Epithelial cell of prostate (primary cell): Measurements from ENCODE around the gene WDR12.
"Not testable (repeated sequence)": the region's sequence is repeated elsewhere in the genome, so short reads cannot be mapped to it uniquely, and the experiment has no call there.

Experiments
- DNase-seq: peaks from one replicate; pipeline ENCODE4 v3.0.0-alpha.2; 2011; ENCODE audit warnings: low read depth, low spot score
- H3K27ac ChIP-seq: fragments of 450-650 bp; 2 replicates; pipeline ENCODE4 v1.5.1; 2017; ENCODE audit warnings: mild to moderate bottlenecking

The WDR12 gene

DNA sequence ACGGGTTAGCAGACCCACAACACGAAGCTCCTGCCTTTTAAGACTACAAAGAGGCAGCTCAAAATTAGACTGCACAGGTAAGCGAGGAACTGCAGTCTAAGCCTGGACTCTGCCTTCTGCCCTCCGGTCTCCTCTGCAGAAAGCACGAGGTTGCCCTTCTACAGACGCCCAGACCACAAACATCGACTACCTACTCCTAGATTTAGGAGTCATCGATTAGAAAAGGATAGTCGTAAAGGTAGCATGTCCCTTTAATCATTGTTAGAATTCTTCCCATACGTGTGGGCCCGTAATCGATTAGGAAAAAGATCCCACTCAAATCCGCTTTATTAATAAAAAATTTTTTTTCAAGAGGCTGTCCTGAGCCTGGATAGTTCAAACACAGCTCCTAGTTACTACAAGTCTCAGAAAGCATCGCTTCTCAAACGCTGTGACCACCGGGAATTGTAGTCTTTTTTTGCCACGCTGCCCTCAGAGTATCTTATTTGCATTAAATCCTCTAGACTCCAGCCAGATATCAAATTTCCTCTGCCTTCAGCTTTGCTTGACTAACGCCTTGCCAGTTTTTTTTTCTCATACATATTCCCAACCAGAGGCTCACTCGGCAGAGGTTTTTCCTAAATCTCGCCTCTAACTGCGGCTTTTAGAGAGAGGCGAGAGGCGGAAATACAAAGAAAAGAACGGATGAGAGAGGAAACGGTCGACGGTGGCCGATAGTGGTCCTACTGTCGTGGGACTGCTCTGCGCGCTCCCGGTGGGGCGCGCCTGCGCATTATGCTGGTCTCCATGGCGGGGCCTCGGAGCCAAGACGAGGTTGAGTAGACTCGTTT is at the start of gene WDR12, which contains the start of gene CARF:
Gene WDR12, minus strand, starts transcription at position 162 of the 830 bp plus-strand sequence. CDS start 197 bp downstream, outside the sequence.
Gene CARF, plus strand, starts transcription at position 764 of the 830 bp plus-strand sequence. CDS start 29,628 bp downstream, outside the sequence.
- peak; percentile 62 for DNase-seq
- peak within 1 kb of the TSS; percentile 93 for H3K27ac ChIP-seq

DNA sequence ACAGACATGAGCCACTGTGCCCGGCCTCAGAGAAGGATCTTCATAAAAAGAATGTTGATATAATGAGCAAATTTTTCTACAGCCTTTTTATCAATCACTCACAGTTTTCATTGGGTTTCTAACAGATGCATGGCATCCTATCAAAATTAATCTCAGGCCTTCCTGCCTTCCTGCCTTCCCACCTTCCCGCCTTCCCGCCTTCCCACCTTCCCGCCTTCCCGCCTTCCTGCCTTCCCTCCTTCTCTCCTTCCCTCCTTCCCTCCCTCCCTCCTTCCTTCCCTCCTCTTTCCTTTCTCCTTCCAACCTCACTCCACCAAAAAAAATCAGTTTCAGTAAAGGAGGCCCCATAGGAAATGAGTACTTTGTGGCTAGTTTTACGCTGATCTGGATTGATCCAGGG is 49.1 kb upstream of the WDR12 start:
- DNase-seq = no peak
- H3K27ac ChIP-seq = no peak overlapping the region

DNA sequence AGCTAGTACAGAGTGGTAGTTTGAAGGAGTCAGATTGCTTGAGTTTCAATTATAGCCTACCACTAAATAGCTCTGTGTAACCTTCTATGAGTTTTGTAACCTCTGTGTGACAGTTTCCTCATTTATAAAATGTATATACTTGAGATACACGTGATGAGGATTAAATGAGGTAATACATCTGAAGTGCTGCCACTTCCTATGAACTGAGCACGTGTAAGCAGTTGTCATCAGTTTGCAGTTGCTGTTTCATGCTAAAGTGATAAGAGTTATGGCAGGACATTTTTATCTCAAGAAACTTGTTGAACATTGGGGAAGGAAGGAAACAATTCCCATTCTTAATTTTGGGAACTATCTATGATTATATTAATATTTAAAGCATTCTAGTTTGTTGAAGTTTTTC is 39.1 kb upstream of the WDR12 start:
- H3K27ac ChIP-seq = no peak overlapping the region

DNA sequence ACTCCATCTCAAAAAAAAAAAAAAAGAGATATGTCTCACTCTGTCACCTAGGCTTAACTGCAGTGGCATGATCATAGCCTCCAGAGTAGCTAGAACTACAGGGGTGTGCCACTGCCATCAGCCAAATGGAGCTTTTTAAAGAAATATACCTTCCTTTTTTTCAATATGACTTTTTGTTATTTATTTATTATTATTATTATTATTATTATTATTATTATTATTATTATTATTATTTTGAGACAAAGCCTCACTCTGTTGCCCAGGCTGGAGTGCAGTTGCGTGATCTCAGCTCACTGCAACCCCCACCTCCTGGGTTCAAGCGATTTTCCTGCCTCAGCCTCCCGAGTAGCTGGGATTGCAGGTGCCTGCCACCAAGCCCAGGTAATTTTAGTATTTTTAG is 37.9 kb upstream of the WDR12 start:
- not testable (repeated sequence) for DNase-seq, H3K27ac ChIP-seq

More for the DNA sequence above, 39.1 kb upstream of the WDR12 start:
- DNase-seq = no peak

GRCh38 chr2:202945497-202945896 is 34.0 kb upstream of the WDR12 start:
- DNase-seq = no peak
- H3K27ac ChIP-seq = no peak overlapping the region

DNA sequence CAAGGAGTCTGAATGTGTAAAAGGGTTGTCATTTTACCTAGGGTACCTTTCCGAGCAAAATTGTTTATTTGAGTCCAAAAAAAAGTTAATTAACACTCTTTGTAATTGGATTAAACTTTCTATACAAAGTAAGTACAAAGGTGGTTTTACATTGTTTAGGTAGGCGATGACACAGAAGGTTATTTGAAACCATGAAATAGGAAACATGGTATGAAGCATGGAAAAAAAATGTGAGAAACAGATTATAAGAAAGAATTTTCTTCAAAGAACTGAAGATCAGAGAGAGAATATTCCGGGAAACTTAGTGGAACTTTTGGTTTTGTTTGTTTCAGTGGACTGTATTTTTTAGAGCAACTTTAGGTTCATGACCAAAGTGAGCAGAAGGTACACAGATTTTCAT is 33.3 kb upstream of the WDR12 start:
- H3K27ac ChIP-seq = no peak overlapping the region
- no peak for DNase-seq

GRCh38 chr2:202944408-202944807 is 32.9 kb upstream of the WDR12 start:
- no peak overlapping the region for H3K27ac ChIP-seq
- DNase-seq = no peak

DNA sequence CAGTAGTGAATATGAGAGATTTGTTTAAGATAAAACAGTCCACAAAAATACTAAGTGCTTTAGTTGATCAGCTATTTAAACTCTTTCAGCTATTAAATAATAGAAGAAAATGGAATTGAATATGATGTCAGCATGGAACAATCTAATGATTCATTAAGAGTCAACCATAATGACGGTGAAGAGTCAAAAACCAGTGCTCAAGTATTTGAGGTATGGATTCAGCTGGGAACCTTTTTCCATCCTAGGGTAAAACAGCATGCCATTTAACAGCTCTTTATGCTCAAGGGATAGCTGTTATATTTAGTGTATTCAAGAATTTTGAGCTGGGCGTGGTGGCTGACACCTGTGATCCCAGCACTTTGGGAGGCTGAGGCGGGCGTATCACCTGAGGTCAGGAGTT is 30.3 kb upstream of the WDR12 start:
- no peak overlapping the region for H3K27ac ChIP-seq

DNA sequence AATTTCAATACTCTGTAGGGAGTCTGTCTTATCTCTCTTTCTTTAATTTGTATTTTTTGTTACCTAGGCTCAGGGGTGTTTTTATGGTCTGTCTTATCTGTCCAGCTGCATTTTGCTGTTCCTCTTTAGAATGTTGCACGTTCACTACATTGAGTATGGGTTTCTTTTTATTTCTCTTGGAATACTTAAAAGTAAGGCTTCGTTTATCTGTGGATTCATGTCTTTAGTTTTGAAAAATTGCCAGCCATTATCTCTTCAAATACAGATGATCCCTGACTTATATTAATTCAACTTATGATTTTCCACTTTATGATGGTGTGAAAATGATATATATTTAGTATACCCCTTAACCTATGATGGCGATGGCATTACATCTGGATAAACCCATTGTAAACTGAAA is 27.5 kb upstream of the WDR12 start:
- DNase-seq = no peak
- H3K27ac ChIP-seq = no peak overlapping the region

More for the DNA sequence above, 30.3 kb upstream of the WDR12 start:
- no peak for DNase-seq

DNA sequence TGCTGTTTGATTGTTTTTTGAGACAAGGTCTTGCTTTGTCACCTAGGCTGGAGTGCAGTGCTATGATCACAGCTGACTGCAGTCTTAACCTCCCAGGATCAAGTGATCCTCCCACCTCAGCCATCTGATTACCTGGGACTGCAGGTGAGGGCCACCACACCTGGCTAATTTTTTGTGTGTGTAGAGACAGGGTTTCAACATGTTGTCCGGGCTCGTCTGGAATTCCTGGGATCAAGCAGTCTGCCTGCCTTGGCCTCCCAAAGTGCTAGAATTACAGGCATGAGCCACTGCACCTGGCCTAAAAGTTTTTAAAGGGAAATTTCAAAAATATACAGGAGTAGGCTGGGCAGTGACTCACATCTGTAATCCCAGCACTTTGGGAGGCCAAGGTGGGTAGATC is 23.0 kb upstream of the WDR12 start:
- no peak overlapping the region for H3K27ac ChIP-seq
- no peak for DNase-seq

- H3K27ac ChIP-seq = peak overlapping the region; percentile 43
- DNase-seq = no peak
Observed at GRCh38 chr2:202933958-202934357, 22.5 kb upstream of the WDR12 start.

GRCh38 chr2:202933139-202933510 is 21.7 kb upstream of the WDR12 start:
- H3K27ac ChIP-seq = peak overlapping the region; percentile 43
- DNase-seq = no peak

DNA sequence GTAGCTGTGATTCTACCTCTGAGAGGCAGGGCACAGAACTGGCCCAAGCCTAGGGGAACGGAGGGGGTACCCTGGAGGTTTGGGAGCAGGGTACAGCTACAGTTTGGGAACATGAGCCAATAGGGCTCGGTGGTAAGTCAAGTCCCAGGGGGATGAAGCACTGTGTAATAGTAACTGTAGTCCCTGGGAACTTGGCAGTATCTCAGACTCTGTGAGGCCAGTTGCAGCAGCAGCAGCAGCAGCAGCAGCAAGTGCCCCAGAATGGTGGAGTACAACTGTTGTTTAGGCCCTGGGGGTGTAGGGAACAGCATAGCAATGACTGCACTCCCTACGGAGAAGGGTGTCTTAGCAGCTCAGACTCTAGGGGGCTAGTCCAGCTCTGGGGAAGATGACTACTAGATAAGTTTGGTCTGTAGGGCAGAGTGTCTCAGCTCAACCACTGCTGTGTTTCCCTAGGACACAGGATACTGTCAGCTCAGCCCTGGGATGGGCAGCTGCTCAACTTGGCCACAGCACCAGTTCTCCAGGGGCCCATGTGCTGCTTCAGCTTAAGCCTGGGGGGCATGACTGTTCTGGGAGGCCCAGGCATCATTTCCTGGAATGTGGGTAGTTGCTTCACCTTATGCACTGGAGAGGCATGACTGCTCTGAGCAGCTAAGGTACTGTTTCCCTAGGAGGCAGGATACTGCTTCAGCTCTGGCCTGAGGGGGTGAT is 21.1 kb upstream of the WDR12 start:
- peak overlapping the region; percentile 43 for H3K27ac ChIP-seq
- no peak for DNase-seq

DNA sequence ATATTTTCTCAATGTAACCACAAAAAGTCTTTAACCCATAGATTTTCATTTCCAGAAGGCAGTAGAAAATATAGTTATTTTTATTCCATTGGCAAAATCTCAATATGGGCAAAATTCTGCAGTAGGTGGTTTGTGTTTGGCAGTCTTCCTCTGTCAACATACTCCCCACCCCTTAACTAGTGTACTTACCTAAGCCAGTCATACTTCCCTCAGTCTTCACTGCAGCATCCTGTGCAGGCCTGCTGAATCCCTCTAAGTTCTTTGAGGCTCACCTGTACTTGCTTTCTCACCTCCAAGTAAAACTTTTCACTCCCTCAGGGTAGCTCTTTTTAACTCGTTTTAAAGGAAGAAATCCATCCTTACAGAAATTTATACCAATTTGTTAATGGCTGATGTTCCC is 7.4 kb upstream of the WDR12 start:
- H3K27ac ChIP-seq = no peak overlapping the region
- DNase-seq = no peak

GRCh38 chr2:202912342-202913201 is 1.1 kb upstream of the WDR12 start:
- DNase-seq = not testable (repeated sequence)
- H3K27ac ChIP-seq = peak overlapping the region; percentile 93

DNA sequence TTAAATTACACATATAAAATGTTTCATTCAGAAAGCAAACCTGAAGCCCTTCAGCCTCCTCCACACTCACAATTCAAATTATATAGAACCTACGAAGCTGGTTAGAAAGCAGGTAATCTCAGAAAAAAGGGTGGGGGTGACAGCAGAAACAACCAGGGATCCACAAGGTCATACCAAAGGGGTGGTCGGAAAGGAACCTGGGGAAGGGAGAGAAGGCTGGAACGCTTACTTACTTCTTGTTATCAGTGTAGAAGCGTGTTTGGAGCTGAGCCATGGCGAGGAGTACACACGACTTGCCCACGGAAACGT is 316 bp downstream of the WDR12 start:
- no peak for DNase-seq
- H3K27ac ChIP-seq = peak overlapping the region; percentile 93

DNA sequence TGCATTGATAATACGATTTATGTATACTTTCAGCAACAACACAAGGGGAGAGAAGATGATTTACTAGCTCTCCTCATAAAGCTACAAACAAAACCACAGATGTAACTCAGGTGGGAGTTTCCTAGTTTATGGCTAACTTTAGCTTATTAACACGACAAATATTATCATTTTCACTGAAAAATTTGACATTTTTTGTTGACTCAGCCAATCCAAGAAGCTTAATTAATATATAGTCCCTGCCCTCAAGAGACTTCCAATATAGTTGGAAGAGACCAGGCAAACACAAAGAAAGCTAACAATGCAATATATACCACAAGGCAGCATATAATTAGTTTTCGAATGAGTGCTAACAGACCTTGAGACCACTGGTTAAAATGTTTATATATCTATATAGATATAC is 775 bp downstream of the WDR12 start:
- no peak overlapping the region for H3K27ac ChIP-seq
- no peak for DNase-seq

GRCh38 chr2:202910250-202910649 is 1.2 kb downstream of the WDR12 start:
- DNase-seq, H3K27ac ChIP-seq: not testable (repeated sequence)

DNA sequence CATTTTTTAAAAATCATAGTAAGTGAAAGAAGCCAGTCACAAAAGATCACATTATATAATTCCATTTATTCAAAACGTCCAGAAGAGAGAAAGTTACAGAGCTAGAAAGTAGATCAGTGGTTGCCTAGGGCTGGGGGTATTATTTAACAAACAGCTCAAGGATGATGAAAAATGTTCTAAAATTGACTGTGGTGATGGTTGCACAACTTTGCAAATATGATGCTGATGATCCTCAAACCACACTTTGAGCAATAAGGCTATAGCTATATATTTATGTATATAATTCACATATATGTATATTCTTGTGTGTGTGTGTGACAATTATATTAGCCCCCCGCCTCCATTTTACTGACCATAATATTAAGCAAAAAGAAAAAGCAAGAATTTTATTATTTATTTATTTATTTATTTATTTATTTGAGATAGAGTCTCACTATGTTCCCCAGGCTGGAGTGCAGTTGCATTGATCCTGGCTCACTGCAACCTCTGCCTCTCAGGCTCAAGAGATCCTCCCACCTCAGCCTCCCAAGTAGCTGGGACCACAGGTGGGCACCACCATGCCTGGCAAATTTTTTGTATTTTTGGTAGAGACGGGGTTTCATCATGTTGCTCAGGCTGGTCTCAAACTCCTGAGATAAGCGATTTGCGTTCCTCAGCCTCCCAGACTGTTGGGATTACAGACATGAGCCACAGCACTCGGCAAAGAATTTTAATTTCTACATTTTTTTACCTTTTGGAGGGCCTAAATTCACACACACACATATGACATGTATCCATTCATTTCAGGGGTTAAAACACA is 1.9 kb downstream of the WDR12 start:
- no peak overlapping the region for H3K27ac ChIP-seq
- no peak for DNase-seq

- no peak overlapping the region for H3K27ac ChIP-seq
- DNase-seq = no peak
Observed at GRCh38 chr2:202908186-202908585, 3.3 kb downstream of the WDR12 start.
